ENCODE data around the gene PDLIM5. TPM values are rescaled to one million over a fixed set of nuclear protein-coding genes. Genes with fewer than 3 reads are reported as not detected.

PDLIM5 gene
- total RNA-seq, 1 donor from 2014 or later, result 75.3 TPM

- DNase-seq (ENCODE audit: low read depth), result no peak
- H3K36me3 ChIP-seq (ENCODE audit: control insufficient read depth, insufficient read depth, low read length), result no peaks in the 10 kb centered on the region
- no peak overlapping the region for H3K4me3 ChIP-seq (ENCODE audit: low read depth, low read length)
- no peak for TF ChIP-seq CTCF (IDR thresholded peaks at IDR 0.05; ENCODE audit: insufficient read depth, low read length, poor library complexity, severe bottlenecking)
- no peaks in the 10 kb centered on the region for H3K27me3 ChIP-seq (ENCODE audit: control insufficient read depth, insufficient read depth, low read length)
These were observed 76.0 kb downstream of the PDLIM5 start for GRCh38 chr4:94527556-94528233.

- TF ChIP-seq CTCF (IDR thresholded peaks at IDR 0.05; ENCODE audit: insufficient read depth, low read length, poor library complexity, severe bottlenecking), result no peak
- H3K36me3 ChIP-seq (ENCODE audit: control insufficient read depth, insufficient read depth, low read length), result no peaks in the 10 kb centered on the region
- no peaks in the 10 kb centered on the region for H3K27me3 ChIP-seq (ENCODE audit: control insufficient read depth, insufficient read depth, low read length)
- DNase-seq (ENCODE audit: low read depth), result no peak
- H3K4me3 ChIP-seq (ENCODE audit: low read depth, low read length), result no peak overlapping the region
These were observed 77.2 kb downstream of the PDLIM5 start for GRCh38 chr4:94528792-94529451.

- TF ChIP-seq CTCF (IDR thresholded peaks at IDR 0.05; ENCODE audit: insufficient read depth, low read length, poor library complexity, severe bottlenecking), result no peak
- Histone ChIP-seq H3K4me3 (ENCODE audit: low read depth, low read length) (no peak overlapping the region), H3K27me3 (ENCODE audit: control insufficient read depth, insufficient read depth, low read length) (no peaks in the 10 kb centered on the region), H3K36me3 (ENCODE audit: control insufficient read depth, insufficient read depth, low read length) (no peaks in the 10 kb centered on the region)
- DNase-seq (ENCODE audit: low read depth), result no peak
These were observed 78.3 kb downstream of the PDLIM5 start for GRCh38 chr4:94530073-94530472.

- Histone ChIP-seq H3K27me3 (ENCODE audit: control insufficient read depth, insufficient read depth, low read length) (no peaks in the 10 kb centered on the region), H3K36me3 (ENCODE audit: control insufficient read depth, insufficient read depth, low read length) (no peaks in the 10 kb centered on the region), H3K4me3 (ENCODE audit: low read depth, low read length) (no peak overlapping the region)
- no peak for DNase-seq (ENCODE audit: low read depth)
- TF ChIP-seq CTCF (IDR thresholded peaks at IDR 0.05; ENCODE audit: insufficient read depth, low read length, poor library complexity, severe bottlenecking), result no peak
These were observed 80.4 kb downstream of the PDLIM5 start for GRCh38 chr4:94531991-94532789.

GRCh38 chr4:94533405-94534223 is 81.9 kb downstream of the PDLIM5 start:
- DNase-seq (ENCODE audit: low read depth), result no peak
- H3K27me3 ChIP-seq (ENCODE audit: control insufficient read depth, insufficient read depth, low read length), result no peaks in the 10 kb centered on the region
- H3K36me3 ChIP-seq (ENCODE audit: control insufficient read depth, insufficient read depth, low read length), result no peaks in the 10 kb centered on the region
- no peak overlapping the region for H3K4me3 ChIP-seq (ENCODE audit: low read depth, low read length)
- TF ChIP-seq CTCF (IDR thresholded peaks at IDR 0.05; ENCODE audit: insufficient read depth, low read length, poor library complexity, severe bottlenecking), result no peak

Measured in kidney epithelial cell (primary cell).